Endothelial cell of umbilical vein (primary cell): Measurements from ENCODE around the gene PRSS57. TPM values are rescaled to one million over a fixed set of nuclear protein-coding genes. Genes with fewer than 3 reads are reported as not detected.
"Not testable (repeated sequence)": the region's sequence is repeated elsewhere in the genome, so short reads cannot be mapped to it uniquely, and the experiment has no call there.

Source experiments
- BruUV-seq: library from RNA; stranded (reverse); fragments of 400-500 nt; replicated peaks from 2 replicates; lab custom pipeline; 2021; lab: Mats Ljungman, UMichigan
- CTCF ChIA-PET: fragments of 300-600, 350-600 bp; sonication (Branson Sonifier 250); formaldehyde crosslinking; loops from one replicate; lab custom pipeline; 2021; ENCODE audit warnings: antibody characterized with exemption, inconsistent platforms; lab: Charles Lee
- POLR2A ChIA-PET: fragments of 300-600, 350-600 bp; sonication (Branson Sonifier 250); formaldehyde crosslinking; loops from one replicate; lab custom pipeline; 2021; ENCODE audit warnings: antibody characterized with exemption, inconsistent platforms; lab: Charles Lee
- DNase-seq: peaks from one replicate; pipeline ENCODE4 v3.0.0-alpha.2; 2011; ENCODE audit warnings: low read depth, low spot score
- FAIRE-seq: peaks from 2 replicates; lab custom pipeline; 2011; peaks lifted over from hg19 to GRCh38; lab: Jason Lieb, UNC
- H2AFZ ChIP-seq: 2 replicates; pipeline ENCODE4 v1.6.0; 2012; ENCODE audit warnings: low read depth, low read length, control low read depth, inconsistent platforms
- H3K27ac ChIP-seq: 2 replicates; pipeline ENCODE4 v1.5.1; 2011; ENCODE audit warnings: low read depth, mild to moderate bottlenecking, control low read depth, low read length, moderate library complexity; ENCODE audit not compliant: insufficient read depth
- H3K27me3 ChIP-seq, 2 experiments: 2 replicates each; pipeline versions ENCODE4 v1.6.0 to v1.6.1; 2011; ENCODE audit warnings: low read length in 2 of 2, mixed read lengths in 1 of 2; ENCODE audit not compliant: control insufficient read depth in 2 of 2, insufficient read depth in 2 of 2
- H3K36me3 ChIP-seq, 2 experiments: 2 replicates in 1 of 2; 3 replicates in 1 of 2; pipeline ENCODE4 v1.5.1; 2011; ENCODE audit warnings: low read length in 2 of 2, mild to moderate bottlenecking in 1 of 2, moderate library complexity in 1 of 2; ENCODE audit not compliant: control insufficient read depth in 2 of 2, insufficient read depth in 2 of 2; ENCODE audit errors: extremely low read depth in 1 of 2
- H3K4me1 ChIP-seq: 3 replicates; pipeline ENCODE4 v1.5.1; 2011; ENCODE audit warnings: mild to moderate bottlenecking, low read length; ENCODE audit not compliant: control insufficient read depth, insufficient read depth; ENCODE audit errors: extremely low read depth
- H3K4me2 ChIP-seq: 2 replicates; pipeline ENCODE4 v1.6.1; 2011; ENCODE audit warnings: low read length, control low read depth, mixed read lengths; ENCODE audit not compliant: insufficient read depth
- H3K4me3 ChIP-seq, 3 experiments: fragments of 200-600 bp in 1 of 3; sonication (generic), shearing (Covaris generic) in 1 of 3; replicated peaks in 1 of 3; 2 replicates each; pipeline ENCODE4 v1.5.1; 2011 to 2016; ENCODE audit warnings: control low read depth in 3 of 3, low read length in 3 of 3, mild to moderate bottlenecking in 2 of 3, inconsistent platforms in 1 of 3, low read depth in 1 of 3, moderate library complexity in 1 of 3; ENCODE audit not compliant: insufficient read depth in 1 of 3
- H3K79me2 ChIP-seq: 2 replicates; pipeline ENCODE4 v1.6.0; 2012; ENCODE audit warnings: low read length, inconsistent platforms; ENCODE audit not compliant: control insufficient read depth, insufficient read depth
- H3K9ac ChIP-seq: replicated peaks from 2 replicates; pipeline ENCODE3; 2011; ENCODE audit warnings: low read length, control low read depth; ENCODE audit not compliant: insufficient read depth; ENCODE audit errors: extremely low read depth
- H3K9me1 ChIP-seq: replicated peaks from 3 replicates; pipeline ENCODE4 v1.6.0; 2011; ENCODE audit warnings: mild to moderate bottlenecking, low read length; ENCODE audit not compliant: control insufficient read depth, insufficient read depth; ENCODE audit errors: extremely low read depth
- H3K9me3 ChIP-seq: replicated peaks from 2 replicates; pipeline ENCODE4 v1.5.1; 2012; ENCODE audit warnings: low read length, inconsistent platforms; ENCODE audit not compliant: control insufficient read depth, insufficient read depth
- H4K20me1 ChIP-seq: replicated peaks from 2 replicates; pipeline ENCODE3; 2011; ENCODE audit warnings: mild to moderate bottlenecking, low read length; ENCODE audit not compliant: control insufficient read depth, insufficient read depth; ENCODE audit errors: extremely low read depth
- CTCF ChIP-seq, 2 donors: IDR thresholded peaks; 1 replicate in 1 of 2; 2 replicates in 1 of 2; pipeline ENCODE4 v1.5.1; 2011; ENCODE audit warnings: low read length in 2 of 2, mild to moderate bottlenecking in 2 of 2, moderate library complexity in 2 of 2, control low read depth in 1 of 2, inconsistent platforms in 1 of 2, low read depth in 1 of 2; ENCODE audit not compliant: insufficient read depth in 1 of 2; ENCODE audit errors: extremely low read depth in 1 of 2
- EZH2 ChIP-seq: IDR thresholded peaks from 2 replicates; pipeline ENCODE4 v1.6.1; 2012; ENCODE audit warnings: borderline replicate concordance, low read depth, mild to moderate bottlenecking, moderate library complexity, low read length, inconsistent platforms; ENCODE audit not compliant: severe bottlenecking
- FOS ChIP-seq: IDR thresholded peaks from 2 replicates; pipeline ENCODE4 v1.6.1; 2011; ENCODE audit warnings: mild to moderate bottlenecking, low read length, moderate library complexity, borderline replicate concordance; ENCODE audit not compliant: insufficient read depth
- GATA2 ChIP-seq: IDR thresholded peaks from 2 replicates; pipeline ENCODE4 v1.7.0; 2011; ENCODE audit warnings: low read depth, mild to moderate bottlenecking, moderate library complexity, mixed read lengths, low read length; ENCODE audit not compliant: insufficient read length, insufficient read depth
- JUN ChIP-seq: IDR thresholded peaks from 2 replicates; pipeline ENCODE4 v1.6.1; 2011; ENCODE audit warnings: borderline replicate concordance, low read depth; ENCODE audit not compliant: insufficient read length, insufficient read depth
- MAX ChIP-seq: IDR thresholded peaks from 2 replicates; pipeline ENCODE4 v1.6.1; 2011; ENCODE audit not compliant: insufficient read depth, insufficient read length
- MYC ChIP-seq: IDR thresholded peaks from one replicate; pipeline ENCODE4 v1.6.1; 2011; ENCODE audit warnings: mild to moderate bottlenecking, low read depth, low read length
- POLR2A ChIP-seq: IDR thresholded peaks from 2 replicates; pipeline ENCODE4 v1.6.1; 2012; ENCODE audit warnings: low read depth, mild to moderate bottlenecking, control low read depth, low read length
- POLR2AphosphoS5 ChIP-seq: IDR thresholded peaks from 2 replicates; pipeline ENCODE4 v1.6.1; 2012; ENCODE audit warnings: low read depth, mild to moderate bottlenecking, control low read depth, low read length, moderate library complexity; ENCODE audit not compliant: insufficient read depth
- dilution Hi-C: fragments of 300-500 bp; cut with MboI; formaldehyde crosslinking; loops from one replicate; pipeline ENCODE4 v1.15.0; 2019; ENCODE audit warnings: low sequenced_read_pairs; ENCODE audit not compliant: extremely low pct_ligation_motif_present
- intact Hi-C: fragments of 100-400 bp; cut with micrococcal nuclease; formaldehyde crosslinking; loops from one replicate; pipeline ENCODE4 v1.10.0; 2022
- polyA plus RNA-seq, 4 experiments: library from polyadenylated mRNA; depleted of rRNA in 3 of 4; stranded (reverse) in 3 of 4; unstranded in 1 of 4; fragments of >200 nt; gene quantifications; 2 replicates each; pipeline versions ENCODE4 v1.2.1 to v1.2.3, GENCODE V29; 2011 to 2012; ENCODE audit warnings: missing spikeins in 1 of 4
- total RNA-seq: library from RNA; stranded (reverse); gene quantifications from 2 replicates; pipeline ENCODE4 v1.2.3, GENCODE V29; 2021

Gene PRSS57
- total and polyA plus RNA-seq, 2 donors (not counting 3 experiments of a cell fraction or from before 2014, with no cell fraction given), result not detected

- no peaks in the 10 kb centered on the region for H3K9me1 ChIP-seq
- H3K9ac ChIP-seq, result no peak overlapping the region
- TF ChIP-seq MYC (no peak), MAX (no peak), EZH2 (no peak), POLR2AphosphoS5 (no peak), GATA2 (no peak), CTCF (IDR thresholded peaks at IDR 0.05; ENCODE audit: extremely low read depth in 1 of 2, insufficient read depth in 1 of 2, low read depth in 1 of 2, low read length in 2 of 2) (no peak), FOS (no peak), JUN (no peak), POLR2A (no peak)
- H3K4me2 ChIP-seq, result no peak overlapping the region
- H4K20me1 ChIP-seq, result no peaks in the 10 kb centered on the region
- peaks cover 1% of the 10 kb centered on the region for H3K4me1 ChIP-seq
- DNase-seq (no peak), FAIRE-seq (no peak)
- dilution Hi-C loops, result no loop called here
- POLR2A ChIA-PET, result no interaction called here
- no peaks in the 10 kb centered on the region for H3K79me2 ChIP-seq
- H3K27ac ChIP-seq, result no peak overlapping the region
- BruUV-seq, result no TSS peak
- peaks cover 0 to 3% of the 10 kb centered on the region in 2 experiments for H3K27me3 ChIP-seq
- intact Hi-C loops, result loop anchor here (1.0 kb wide), 1 partner anchor 23 kb away; no protein-coding TSS in a partner anchor
- H3K9me3 ChIP-seq, result no peaks in the 10 kb centered on the region
- H2AFZ ChIP-seq, result peak overlapping the region; percentile 64
- H3K36me3 ChIP-seq, result no peaks in the 10 kb centered on the region
- CTCF ChIA-PET, result interaction anchor here (1.0 to 1.4 kb wide), 3 partner anchors 22 to 31 kb away, joined by 5 to 7 read pairs (median 6); no protein-coding TSS in a partner anchor
- H3K4me3 ChIP-seq, result no peak overlapping the region
These were observed 8.0 kb upstream of the PRSS57 start for GRCh38 chr19:703329-703650.

- FAIRE-seq, H3K4me2 ChIP-seq, DNase-seq, H3K9ac ChIP-seq, H2AFZ ChIP-seq, H3K4me3 ChIP-seq, H3K9me1 ChIP-seq, H3K4me1 ChIP-seq, BruUV-seq, dilution Hi-C loops, H3K9me3 ChIP-seq, H3K79me2 ChIP-seq, H3K27ac ChIP-seq, H4K20me1 ChIP-seq, H3K27me3 ChIP-seq, H3K36me3 ChIP-seq: not testable (repeated sequence)
- ChIA-PET POLR2A (interaction anchor here (0.7 kb wide), 1 partner anchor 381 kb away, joined by 3 read pairs; no protein-coding TSS in a partner anchor), CTCF (interaction anchor here (1.3 to 1.4 kb wide), 2 partner anchors 22 to 31 kb away, joined by 6 to 7 read pairs; no protein-coding TSS in a partner anchor)
- intact Hi-C loops, result loop anchor here (1.0 kb wide), 1 partner anchor 23 kb away; no protein-coding TSS in a partner anchor
These were observed 7.6 kb upstream of the PRSS57 start for GRCh38 chr19:702847-703246.

GRCh38 chr19:699885-700284 is 4.6 kb upstream of the PRSS57 start:
- FAIRE-seq, H2AFZ ChIP-seq, BruUV-seq, H3K9me1 ChIP-seq, dilution Hi-C loops, H4K20me1 ChIP-seq, H3K27ac ChIP-seq, POLR2A ChIA-PET, H3K27me3 ChIP-seq, H3K9me3 ChIP-seq, H3K4me2 ChIP-seq, H3K4me3 ChIP-seq, H3K9ac ChIP-seq, H3K79me2 ChIP-seq, intact Hi-C loops, DNase-seq, H3K36me3 ChIP-seq, H3K4me1 ChIP-seq: not testable (repeated sequence)
- CTCF ChIA-PET, result interaction anchor here (1.0 to 2.0 kb wide), 4 partner anchors 12 to 35 kb away, joined by 3 to 7 read pairs (median 4); no protein-coding TSS in a partner anchor
